Peyer's patch (tissue), 4 donors: ENCODE measurements around the gene SLC16A13.

Source experiments
- POLR2A ChIP-seq, 2 donors: fragments of 450-650 bp; IDR thresholded peaks; one replicate each; pipeline ENCODE4 v1.5.1; 2017; ENCODE audit warnings: antibody characterized with exemption in 2 of 2, mild to moderate bottlenecking in 2 of 2, moderate library complexity in 2 of 2
- TF ChIP-seq, protein P1 (sequence below), 6 experiments: fragments of 450-650 bp in 4 of 6; fragments of 200-600 bp in 2 of 6; sonication (generic) in 1 of 6; IDR thresholded peaks; one replicate each; pipeline ENCODE4 v1.5.1; 2017 to 2019; ENCODE audit warnings: antibody characterized with exemption in 6 of 6, mild to moderate bottlenecking in 3 of 6, moderate library complexity in 1 of 6

DNA sequence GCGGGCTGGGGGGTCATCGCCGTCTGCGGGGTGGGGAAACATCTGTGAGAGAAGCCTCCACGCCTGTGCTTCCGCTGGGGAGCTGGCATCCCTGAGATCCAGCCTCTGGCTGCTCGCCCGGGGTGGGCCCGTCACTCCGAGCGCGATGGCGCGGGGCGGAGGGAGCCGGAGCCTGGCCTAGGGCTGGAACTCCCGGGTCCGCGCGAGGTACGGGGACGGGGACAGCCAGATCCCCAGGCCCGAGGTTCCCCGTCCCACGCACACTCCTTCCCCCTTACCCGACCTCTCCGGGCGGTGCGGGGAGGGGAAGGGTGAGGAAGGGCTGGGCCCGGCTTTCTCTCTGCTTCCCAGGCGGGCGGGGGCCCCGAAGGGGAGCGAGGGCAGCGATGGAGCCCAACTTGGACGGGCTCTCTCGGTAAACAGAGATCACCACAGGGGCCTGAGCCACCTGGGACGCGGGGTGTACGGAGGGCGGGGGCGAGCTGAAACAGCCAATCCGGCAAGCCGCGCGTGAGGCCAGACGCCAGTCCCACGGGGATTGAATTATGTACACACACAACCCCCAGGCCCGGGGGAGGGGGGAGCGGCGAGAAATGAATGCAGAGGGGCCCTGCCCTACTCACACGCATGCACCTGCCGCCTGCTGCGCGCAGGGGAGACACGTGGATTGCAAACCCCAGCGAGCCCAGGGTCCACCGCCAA, 7.8 kb downstream of the SLC16A13 start, which contains the start of gene SLC16A11:
- TF ChIP-seq, protein P1, sequence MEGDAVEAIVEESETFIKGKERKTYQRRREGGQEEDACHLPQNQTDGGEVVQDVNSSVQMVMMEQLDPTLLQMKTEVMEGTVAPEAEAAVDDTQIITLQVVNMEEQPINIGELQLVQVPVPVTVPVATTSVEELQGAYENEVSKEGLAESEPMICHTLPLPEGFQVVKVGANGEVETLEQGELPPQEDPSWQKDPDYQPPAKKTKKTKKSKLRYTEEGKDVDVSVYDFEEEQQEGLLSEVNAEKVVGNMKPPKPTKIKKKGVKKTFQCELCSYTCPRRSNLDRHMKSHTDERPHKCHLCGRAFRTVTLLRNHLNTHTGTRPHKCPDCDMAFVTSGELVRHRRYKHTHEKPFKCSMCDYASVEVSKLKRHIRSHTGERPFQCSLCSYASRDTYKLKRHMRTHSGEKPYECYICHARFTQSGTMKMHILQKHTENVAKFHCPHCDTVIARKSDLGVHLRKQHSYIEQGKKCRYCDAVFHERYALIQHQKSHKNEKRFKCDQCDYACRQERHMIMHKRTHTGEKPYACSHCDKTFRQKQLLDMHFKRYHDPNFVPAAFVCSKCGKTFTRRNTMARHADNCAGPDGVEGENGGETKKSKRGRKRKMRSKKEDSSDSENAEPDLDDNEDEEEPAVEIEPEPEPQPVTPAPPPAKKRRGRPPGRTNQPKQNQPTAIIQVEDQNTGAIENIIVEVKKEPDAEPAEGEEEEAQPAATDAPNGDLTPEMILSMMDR (IDR thresholded peaks at IDR 0.05): no peak
- no peak for TF ChIP-seq POLR2A (IDR thresholded peaks at IDR 0.05)
